ENCODE data around the gene UBR1.

DNA sequence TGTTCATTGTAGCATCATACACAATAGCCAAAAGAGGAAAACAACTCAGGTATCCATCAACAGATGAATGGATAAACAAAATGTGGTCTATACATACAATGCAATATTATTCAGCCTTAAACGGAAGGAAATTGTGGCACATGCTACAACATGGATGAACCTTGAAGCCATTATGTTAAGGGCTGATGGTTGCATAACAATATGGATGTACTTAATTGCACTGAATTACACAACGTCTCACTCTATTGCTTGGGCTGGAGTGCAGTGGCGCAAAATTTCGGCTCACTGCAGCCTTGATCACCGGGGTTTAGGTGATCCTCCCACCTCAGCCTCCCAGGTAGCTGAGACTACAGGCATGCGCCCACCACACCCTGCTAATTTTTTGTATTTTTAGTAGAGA is 20.5 kb upstream of the UBR1 start:
- TF ChIP-seq, protein P1, sequence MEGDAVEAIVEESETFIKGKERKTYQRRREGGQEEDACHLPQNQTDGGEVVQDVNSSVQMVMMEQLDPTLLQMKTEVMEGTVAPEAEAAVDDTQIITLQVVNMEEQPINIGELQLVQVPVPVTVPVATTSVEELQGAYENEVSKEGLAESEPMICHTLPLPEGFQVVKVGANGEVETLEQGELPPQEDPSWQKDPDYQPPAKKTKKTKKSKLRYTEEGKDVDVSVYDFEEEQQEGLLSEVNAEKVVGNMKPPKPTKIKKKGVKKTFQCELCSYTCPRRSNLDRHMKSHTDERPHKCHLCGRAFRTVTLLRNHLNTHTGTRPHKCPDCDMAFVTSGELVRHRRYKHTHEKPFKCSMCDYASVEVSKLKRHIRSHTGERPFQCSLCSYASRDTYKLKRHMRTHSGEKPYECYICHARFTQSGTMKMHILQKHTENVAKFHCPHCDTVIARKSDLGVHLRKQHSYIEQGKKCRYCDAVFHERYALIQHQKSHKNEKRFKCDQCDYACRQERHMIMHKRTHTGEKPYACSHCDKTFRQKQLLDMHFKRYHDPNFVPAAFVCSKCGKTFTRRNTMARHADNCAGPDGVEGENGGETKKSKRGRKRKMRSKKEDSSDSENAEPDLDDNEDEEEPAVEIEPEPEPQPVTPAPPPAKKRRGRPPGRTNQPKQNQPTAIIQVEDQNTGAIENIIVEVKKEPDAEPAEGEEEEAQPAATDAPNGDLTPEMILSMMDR (IDR thresholded peaks at IDR 0.05), result no peak
- TF ChIP-seq SP1 (CRISPR knock-in tag; conservative IDR thresholded peaks at IDR 0.05) (no peak), FOXJ3 (CRISPR knock-in tag; IDR thresholded peaks at IDR 0.05; ENCODE audit: borderline replicate concordance) (no peak), ZBTB21 (CRISPR knock-in tag; IDR thresholded peaks at IDR 0.05; ENCODE audit: borderline replicate concordance) (no peak), NFYB (CRISPR knock-in tag; conservative IDR thresholded peaks at IDR 0.05; ENCODE audit: low read depth) (no peak), TEAD4 (CRISPR knock-in tag; IDR thresholded peaks at IDR 0.05) (no peak), RELA (CRISPR knock-in tag; IDR thresholded peaks at IDR 0.05; ENCODE audit: borderline replicate concordance) (no peak)
- TF ChIP-seq, protein P2, sequence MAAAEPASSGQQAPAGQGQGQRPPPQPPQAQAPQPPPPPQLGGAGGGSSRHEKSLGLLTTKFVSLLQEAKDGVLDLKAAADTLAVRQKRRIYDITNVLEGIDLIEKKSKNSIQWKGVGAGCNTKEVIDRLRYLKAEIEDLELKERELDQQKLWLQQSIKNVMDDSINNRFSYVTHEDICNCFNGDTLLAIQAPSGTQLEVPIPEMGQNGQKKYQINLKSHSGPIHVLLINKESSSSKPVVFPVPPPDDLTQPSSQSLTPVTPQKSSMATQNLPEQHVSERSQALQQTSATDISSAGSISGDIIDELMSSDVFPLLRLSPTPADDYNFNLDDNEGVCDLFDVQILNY (CRISPR knock-in tag; IDR thresholded peaks at IDR 0.05), result no peak
- TF ChIP-seq, protein P3, sequence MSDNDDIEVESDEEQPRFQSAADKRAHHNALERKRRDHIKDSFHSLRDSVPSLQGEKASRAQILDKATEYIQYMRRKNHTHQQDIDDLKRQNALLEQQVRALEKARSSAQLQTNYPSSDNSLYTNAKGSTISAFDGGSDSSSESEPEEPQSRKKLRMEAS (CRISPR knock-in tag; IDR thresholded peaks at IDR 0.05), result no peak
- TF ChIP-seq, protein P4, sequence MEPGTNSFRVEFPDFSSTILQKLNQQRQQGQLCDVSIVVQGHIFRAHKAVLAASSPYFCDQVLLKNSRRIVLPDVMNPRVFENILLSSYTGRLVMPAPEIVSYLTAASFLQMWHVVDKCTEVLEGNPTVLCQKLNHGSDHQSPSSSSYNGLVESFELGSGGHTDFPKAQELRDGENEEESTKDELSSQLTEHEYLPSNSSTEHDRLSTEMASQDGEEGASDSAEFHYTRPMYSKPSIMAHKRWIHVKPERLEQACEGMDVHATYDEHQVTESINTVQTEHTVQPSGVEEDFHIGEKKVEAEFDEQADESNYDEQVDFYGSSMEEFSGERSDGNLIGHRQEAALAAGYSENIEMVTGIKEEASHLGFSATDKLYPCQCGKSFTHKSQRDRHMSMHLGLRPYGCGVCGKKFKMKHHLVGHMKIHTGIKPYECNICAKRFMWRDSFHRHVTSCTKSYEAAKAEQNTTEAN (CRISPR knock-in tag; IDR thresholded peaks at IDR 0.05), result no peak
- TF ChIP-seq, protein P5, sequence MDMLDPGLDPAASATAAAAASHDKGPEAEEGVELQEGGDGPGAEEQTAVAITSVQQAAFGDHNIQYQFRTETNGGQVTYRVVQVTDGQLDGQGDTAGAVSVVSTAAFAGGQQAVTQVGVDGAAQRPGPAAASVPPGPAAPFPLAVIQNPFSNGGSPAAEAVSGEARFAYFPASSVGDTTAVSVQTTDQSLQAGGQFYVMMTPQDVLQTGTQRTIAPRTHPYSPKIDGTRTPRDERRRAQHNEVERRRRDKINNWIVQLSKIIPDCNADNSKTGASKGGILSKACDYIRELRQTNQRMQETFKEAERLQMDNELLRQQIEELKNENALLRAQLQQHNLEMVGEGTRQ (CRISPR knock-in tag; IDR thresholded peaks at IDR 0.05), result no peak
- TF ChIP-seq, protein P6, sequence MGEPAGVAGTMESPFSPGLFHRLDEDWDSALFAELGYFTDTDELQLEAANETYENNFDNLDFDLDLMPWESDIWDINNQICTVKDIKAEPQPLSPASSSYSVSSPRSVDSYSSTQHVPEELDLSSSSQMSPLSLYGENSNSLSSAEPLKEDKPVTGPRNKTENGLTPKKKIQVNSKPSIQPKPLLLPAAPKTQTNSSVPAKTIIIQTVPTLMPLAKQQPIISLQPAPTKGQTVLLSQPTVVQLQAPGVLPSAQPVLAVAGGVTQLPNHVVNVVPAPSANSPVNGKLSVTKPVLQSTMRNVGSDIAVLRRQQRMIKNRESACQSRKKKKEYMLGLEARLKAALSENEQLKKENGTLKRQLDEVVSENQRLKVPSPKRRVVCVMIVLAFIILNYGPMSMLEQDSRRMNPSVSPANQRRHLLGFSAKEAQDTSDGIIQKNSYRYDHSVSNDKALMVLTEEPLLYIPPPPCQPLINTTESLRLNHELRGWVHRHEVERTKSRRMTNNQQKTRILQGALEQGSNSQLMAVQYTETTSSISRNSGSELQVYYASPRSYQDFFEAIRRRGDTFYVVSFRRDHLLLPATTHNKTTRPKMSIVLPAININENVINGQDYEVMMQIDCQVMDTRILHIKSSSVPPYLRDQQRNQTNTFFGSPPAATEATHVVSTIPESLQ (CRISPR knock-in tag; IDR thresholded peaks at IDR 0.05), result no peak
